Prostate gland (tissue), 2 donors: ENCODE results near the gene SORBS1.

Experiments used
- POLR2A ChIP-seq: fragments of 450-650 bp; IDR thresholded peaks from one replicate; pipeline ENCODE4 v1.6.1; 2016; ENCODE audit warnings: antibody characterized with exemption, mild to moderate bottlenecking
- POLR2AphosphoS5 ChIP-seq: sonication (generic); formaldehyde crosslinking; IDR thresholded peaks from one replicate; pipeline ENCODE4 v1.6.1; 2017; ENCODE audit warnings: antibody characterized with exemption
- TF ChIP-seq, protein P1 (sequence below), 4 experiments: fragments of 200-600 bp in 2 of 4; fragments of 450-650 bp in 2 of 4; sonication (generic) in 2 of 4; IDR thresholded peaks; 1 replicate in 3 of 4; 2 replicates in 1 of 4; pipeline ENCODE4 v1.5.1; 2016 to 2019; ENCODE audit warnings: antibody characterized with exemption in 4 of 4, mild to moderate bottlenecking in 2 of 4, moderate library complexity in 2 of 4

DNA sequence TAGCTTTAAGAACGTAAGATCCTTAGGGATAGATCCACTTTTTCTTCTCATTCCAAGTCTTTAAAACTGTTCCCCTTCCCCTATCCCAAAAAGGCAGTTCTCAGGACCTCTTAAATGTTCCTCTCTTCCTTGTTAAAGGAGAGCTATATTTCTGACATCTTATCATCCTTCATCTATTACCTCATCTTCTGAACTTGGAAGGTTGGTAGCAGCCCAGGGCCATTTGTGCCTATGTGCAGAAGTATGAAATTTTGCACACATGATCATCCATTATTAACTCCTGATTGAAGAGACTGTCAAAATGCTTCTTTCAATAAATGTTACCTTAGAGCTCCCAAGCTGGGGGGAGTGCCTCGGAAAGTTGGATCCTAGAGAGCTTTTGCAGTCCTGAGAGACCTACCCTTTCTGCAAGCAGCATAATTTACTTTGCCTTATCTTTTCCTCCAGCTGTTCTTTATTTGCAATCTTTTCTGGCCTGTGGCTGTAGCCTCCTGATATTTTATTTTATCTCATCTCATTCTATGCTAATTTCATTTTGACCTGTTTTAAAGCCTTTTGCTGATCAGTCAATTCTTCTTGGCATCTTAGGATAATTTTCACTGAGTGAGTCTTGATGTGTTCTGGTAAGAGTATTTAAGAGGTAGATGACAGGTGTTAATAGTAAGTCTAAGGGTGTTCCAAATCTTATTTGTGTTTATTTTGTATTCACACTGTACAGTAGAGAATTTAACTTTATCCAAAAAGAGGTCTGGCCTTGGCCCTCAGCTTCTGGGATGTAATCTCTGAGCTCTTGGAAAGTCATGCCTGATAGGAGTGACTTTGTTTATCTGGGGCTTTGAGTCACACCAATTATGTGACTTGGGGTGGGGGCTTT, 135.3 kb downstream of the SORBS1 start:
- TF ChIP-seq, protein P1, sequence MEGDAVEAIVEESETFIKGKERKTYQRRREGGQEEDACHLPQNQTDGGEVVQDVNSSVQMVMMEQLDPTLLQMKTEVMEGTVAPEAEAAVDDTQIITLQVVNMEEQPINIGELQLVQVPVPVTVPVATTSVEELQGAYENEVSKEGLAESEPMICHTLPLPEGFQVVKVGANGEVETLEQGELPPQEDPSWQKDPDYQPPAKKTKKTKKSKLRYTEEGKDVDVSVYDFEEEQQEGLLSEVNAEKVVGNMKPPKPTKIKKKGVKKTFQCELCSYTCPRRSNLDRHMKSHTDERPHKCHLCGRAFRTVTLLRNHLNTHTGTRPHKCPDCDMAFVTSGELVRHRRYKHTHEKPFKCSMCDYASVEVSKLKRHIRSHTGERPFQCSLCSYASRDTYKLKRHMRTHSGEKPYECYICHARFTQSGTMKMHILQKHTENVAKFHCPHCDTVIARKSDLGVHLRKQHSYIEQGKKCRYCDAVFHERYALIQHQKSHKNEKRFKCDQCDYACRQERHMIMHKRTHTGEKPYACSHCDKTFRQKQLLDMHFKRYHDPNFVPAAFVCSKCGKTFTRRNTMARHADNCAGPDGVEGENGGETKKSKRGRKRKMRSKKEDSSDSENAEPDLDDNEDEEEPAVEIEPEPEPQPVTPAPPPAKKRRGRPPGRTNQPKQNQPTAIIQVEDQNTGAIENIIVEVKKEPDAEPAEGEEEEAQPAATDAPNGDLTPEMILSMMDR (IDR thresholded peaks at IDR 0.05), result no peak
- no peak for TF ChIP-seq POLR2A
- no peak for TF ChIP-seq POLR2AphosphoS5
